HG02642 (cell line): ENCODE measurements around the gene TKT.

ENCODE experiments used
- ATAC-seq: cut with Tn5 transposase; IDR thresholded peaks from one replicate; pipeline ENCODE4 v1.9.1; 2021; ENCODE audit warnings: mild to moderate bottlenecking; ENCODE audit not compliant: unreplicated experiment, poor library complexity

The TKT gene

GRCh38 chr3:53185761-53186465 is 69.9 kb downstream of the TKT start:
- no peak for ATAC-seq

DNA sequence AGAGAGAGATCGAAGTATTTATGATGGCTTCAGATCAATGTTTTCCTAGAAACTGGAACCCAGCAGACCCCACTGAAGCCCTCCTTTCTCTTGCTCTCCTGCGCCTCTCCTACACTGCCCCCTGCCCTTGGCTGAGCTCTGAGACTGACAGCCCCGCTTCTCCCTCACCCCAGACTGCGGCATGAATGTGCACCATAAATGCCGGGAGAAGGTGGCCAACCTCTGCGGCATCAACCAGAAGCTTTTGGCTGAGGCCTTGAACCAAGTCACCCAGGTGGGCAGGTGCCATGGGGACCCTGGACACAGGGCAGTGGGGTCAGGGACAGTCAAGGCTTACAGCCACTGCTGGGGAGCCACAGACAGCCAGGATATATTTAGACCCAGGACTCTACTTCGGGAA is 71.1 kb downstream of the TKT start:
- no peak for ATAC-seq

- no peak for ATAC-seq
Observed at GRCh38 chr3:53183514-53183913, 72.3 kb downstream of the TKT start.

GRCh38 chr3:53182764-53183355 is 73.0 kb downstream of the TKT start:
- ATAC-seq, result no peak

- no peak for ATAC-seq
Observed at GRCh38 chr3:53181528-53181927, 74.3 kb downstream of the TKT start.

- ATAC-seq, result peak; percentile 21
Observed at GRCh38 chr3:53181024-53181371, 74.8 kb downstream of the TKT start.

DNA sequence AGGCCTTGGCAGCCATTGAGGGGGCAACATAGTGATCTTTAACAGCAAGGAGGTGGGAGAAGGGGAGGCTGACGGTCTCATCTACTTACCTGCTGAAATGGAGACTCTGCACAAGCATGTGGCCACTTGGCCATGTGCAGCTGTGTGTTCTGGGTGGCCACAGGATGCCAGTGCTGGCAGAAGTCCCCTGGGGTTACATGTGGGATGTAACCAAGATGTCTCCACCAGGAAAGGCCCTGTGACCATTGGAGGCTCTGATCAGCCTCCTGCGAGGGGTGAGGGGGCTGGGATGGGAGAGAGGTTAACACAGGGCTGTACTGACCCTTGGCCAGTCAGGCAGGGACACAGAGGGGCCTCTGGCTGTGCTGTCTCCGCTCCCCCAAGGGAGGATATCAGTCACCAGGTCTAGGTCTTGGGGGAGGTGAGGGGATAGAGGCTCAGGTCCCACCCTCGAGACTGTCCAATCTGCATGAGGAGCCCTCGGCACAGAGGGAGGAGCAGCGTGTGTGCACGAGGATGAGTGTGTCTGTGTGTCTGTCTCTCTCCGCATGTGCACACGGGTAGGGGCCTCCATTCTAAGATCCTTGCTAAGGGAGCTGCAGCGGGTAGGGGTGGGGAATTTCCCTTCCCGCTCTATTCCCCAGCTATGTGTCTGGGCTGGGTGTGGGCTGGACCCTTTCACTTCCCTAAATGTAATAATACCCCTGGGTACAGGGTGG is 75.4 kb downstream of the TKT start:
- peak; percentile 92 for ATAC-seq

- ATAC-seq, result no peak
Observed at GRCh38 chr3:53179580-53179979, 76.2 kb downstream of the TKT start.

GRCh38 chr3:53178246-53178645 is 77.6 kb downstream of the TKT start:
- no peak for ATAC-seq

DNA sequence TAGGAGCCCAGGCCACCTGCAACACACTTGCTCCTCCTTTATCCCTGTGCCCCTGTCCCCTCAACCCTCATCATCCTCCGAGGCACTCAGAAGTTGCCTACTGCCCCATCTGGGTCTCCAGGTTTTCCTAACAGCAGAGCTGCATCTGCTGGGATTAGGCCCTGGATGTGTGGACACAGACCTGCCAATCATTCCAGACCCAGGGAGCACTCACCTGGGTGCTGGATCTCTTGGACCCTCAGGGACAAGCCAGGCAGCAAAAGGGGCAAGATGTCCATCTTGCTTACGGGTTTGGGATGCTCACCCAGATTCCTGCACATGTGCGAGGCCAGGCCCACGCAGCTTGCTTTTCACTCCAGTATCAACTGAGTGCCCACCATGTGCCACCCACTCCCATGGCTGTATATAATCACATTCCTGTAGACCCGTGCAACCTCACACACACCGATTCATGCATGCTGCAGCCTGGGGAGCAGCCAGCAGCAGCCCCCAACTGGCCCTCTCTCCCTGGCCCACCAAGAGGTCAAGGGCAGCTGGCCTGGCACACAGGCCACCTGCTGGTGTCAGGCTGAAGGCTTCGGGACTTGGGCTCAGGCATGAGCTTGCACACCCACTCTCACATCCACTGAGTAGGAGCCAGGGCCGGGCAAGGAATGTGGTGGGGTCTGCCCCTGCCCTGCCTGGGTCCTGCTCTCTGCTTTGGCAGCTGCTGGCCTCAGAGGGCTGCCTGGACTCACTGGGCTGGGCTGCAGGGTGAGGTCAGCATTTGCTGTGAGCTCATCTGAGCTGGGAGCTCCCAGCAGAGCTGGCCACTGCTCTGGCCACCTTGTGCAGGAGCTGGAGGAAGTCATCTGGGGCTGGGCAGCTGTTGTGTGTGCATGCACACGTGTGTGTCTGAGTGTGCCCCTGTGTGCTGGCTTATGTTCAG is 79.9 kb downstream of the TKT start:
- ATAC-seq, result no peak
